AG09319 (cell line): ENCODE measurements around the gene CHD6.

Experiments used
- DNase-seq: peaks from one replicate; pipeline ENCODE4 v3.0.0-alpha.2; 2010; ENCODE audit warnings: low read depth; ENCODE audit errors: extremely low read depth
- TF ChIP-seq, protein P1 (sequence below): IDR thresholded peaks from 2 replicates; pipeline ENCODE4 v1.5.1; 2011; ENCODE audit warnings: low read depth, mild to moderate bottlenecking, inconsistent platforms, low read length, moderate library complexity

CHD6 gene

DNA sequence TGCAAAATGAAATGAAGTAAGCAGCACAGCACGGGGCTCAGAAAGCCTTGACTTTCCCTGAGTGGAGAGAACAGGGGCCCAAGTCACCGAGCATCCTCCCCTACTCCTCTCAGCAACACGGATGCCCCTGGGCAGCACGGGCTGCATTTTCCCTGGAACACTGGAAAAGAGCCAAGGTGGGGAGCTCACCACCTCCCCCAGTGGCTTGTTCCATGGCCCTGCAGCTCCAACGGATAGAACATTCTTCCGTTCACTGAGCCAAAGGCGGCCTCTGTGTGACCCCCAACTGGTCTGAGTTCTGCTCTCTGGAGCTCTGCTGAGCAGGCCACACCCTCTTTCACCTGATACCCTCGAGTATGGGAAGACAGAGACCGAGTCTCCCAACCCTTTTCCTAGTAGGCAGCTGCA is 230.7 kb downstream of the CHD6 start:
- no peak for DNase-seq
- TF ChIP-seq, protein P1, sequence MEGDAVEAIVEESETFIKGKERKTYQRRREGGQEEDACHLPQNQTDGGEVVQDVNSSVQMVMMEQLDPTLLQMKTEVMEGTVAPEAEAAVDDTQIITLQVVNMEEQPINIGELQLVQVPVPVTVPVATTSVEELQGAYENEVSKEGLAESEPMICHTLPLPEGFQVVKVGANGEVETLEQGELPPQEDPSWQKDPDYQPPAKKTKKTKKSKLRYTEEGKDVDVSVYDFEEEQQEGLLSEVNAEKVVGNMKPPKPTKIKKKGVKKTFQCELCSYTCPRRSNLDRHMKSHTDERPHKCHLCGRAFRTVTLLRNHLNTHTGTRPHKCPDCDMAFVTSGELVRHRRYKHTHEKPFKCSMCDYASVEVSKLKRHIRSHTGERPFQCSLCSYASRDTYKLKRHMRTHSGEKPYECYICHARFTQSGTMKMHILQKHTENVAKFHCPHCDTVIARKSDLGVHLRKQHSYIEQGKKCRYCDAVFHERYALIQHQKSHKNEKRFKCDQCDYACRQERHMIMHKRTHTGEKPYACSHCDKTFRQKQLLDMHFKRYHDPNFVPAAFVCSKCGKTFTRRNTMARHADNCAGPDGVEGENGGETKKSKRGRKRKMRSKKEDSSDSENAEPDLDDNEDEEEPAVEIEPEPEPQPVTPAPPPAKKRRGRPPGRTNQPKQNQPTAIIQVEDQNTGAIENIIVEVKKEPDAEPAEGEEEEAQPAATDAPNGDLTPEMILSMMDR: no peak; the same call in 1 of the 2 replicates

DNA sequence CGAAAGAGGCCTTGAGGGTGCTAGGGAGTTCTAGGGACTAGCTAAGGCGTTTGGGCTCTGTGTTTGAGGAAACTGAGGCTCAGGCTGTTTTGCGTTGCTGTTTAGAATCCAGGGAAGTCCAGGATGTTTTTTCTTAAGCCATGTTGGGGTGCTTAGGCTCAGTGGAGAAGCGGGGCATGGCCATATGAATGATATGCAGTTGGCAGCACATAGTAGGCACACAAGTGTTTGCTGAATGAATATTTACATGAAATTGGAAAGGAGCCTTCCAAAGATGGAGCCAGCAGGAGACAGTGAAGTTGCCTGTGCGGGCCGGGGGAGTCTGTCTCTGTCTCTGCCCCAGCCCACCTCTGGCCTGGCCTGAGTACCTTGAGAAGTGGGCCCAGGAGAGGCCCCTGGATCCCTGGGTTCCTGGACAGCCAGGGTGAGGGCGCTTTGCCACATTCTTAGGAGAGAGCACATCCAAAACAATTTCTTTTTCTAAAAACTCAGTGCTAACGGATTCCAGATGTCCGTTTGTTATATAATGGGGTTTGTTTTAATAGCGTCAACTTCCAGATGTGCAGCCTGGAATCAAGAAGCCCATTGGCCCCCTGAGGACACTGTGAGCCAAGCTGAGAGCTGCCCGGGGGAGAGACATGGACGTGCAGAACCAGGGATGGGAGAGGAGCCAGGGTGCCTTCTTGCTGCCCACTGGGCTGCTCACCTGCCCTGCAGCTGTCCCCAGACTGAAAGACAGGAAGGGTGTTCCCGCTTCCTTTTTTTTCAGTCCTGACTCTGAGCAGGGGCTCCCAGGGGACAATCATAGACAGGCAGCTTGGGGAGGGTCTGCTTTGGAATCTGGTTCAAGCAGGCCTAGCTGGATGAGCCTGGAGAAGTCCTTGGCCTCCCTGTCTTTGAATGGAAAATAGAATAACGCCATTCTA is 231.4 kb downstream of the CHD6 start:
- TF ChIP-seq, protein P1: no peak
- peak; percentile 52 for DNase-seq

DNA sequence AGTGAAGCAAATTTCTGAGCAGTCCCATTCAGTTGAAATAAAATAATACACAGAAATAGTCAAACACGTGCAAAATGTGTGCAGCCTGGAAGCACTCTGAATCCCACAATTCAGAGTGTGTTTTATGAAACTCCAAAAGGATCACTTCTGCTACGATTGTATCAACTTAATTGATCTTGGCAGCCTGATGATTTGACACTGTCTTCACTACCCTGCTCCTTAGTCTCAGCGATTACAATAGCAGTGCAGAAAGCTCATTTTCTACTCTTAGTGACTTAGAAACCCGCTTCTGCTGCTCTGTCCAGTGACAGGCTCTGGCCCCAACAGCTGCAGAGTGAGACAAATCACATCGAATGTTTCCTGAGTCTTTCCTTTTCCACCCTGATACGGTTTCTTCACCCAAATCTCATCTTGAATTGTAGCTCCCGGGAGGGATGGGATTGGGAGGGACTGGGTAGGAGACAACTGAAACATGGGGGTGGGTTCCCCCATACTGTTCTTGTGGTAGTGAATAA is 235.3 kb downstream of the CHD6 start:
- TF ChIP-seq, protein P1: no peak
- DNase-seq: no peak

DNA sequence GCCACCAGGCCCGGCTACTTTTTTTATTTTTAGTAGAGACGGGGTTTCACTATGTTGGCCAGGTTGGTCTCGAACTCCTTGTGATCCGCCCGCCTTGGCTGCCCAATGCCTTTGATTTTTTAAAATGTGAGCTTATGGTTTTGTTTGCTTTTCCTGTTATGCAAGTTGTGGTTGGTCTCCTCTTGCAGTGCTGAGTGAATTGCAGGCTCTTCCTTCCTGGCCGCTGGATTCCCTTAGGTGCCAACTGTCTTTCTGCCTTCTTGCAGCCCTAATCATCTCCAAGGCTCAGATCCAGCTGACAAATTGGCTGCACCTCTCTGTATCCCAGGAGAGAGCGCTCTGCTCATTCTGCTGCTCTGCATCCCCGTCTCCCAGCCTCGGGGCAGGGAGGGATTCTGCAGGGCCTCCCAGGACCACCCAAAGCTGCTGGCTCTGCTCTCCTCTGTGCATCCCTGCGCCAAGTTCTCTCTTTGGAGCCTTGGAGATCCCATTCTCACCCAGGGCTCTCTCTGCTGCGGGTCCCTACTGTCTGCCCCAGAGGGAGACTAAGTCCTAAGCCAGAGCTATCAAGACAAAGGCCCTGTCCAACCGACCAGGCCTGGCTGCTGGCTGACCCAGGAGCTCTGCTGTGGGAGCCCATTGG is 237.5 kb downstream of the CHD6 start:
- TF ChIP-seq, protein P1: no peak
- no peak for DNase-seq

DNA sequence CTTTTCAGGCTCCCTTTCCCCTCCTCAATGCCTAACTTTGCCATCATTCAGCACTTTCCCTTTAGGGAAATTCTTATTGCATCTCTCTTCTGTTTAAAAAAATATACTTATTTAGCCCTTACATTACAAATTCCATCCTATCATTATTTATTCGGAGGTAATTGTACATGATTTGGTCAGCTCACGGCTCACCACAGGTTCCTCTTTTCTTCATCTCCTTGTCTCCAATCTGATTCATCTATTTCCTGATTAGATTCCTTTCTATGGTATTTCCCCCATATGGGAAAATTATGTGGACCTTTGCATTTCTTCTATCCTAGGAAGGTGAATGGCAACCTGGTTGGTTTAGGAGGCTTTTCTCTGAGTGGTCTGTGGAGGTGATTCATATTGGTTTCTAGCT is 238.6 kb downstream of the CHD6 start:
- DNase-seq: no peak
- TF ChIP-seq, protein P1: no peak

DNA sequence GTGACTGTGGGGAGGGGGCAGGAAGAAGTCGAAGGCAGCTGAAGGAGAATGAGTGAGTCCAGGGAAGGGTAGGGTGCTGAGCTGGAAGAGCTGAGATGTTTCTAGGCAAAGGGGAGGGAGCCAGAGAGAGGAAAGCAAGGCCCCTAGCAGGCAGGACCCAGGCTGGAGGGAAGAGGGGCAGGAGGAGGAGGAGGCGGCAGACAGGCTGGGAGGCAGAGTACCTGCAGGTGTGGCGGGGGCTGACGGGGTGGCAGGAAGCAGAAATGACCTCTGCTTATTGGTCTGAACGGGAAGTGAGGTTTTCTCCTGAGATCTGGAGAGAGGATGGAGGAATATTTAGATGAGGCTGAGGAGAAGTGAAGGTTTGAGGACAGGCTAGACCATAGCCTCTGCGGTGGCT is 240.9 kb downstream of the CHD6 start:
- TF ChIP-seq, protein P1: no peak

DNA sequence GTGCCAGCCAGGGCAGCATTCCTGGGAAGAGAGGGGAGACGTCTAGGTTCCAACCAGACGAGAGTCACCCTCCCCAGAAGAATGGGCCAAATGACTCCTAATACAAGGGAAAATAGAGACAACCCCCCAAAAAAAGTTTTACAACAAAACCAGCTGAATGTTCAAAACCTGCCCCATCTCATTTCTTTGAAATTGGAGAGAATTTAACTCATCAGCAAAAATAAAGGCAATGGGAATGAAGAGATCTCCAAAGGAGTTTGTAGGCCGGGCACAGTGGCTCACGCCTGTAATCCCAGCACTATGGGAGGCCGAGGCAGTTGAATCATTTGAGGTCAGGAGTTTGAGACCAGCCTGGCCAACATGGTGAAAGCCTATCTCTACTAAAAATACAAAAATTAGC is 241.8 kb downstream of the CHD6 start:
- TF ChIP-seq, protein P1: no peak
- no peak for DNase-seq

More for the DNA sequence above, 240.9 kb downstream of the CHD6 start:
- DNase-seq: no peak
